HepG2 (cell line): ENCODE results near the gene SPATA32. TPM values are rescaled to one million over a fixed set of nuclear protein-coding genes. Genes with fewer than 3 reads are reported as not detected.

ENCODE experiments used
- CREM ChIP-seq, 2 experiments: sonication (generic) in 1 of 2; formaldehyde crosslinking in 1 of 2; IDR thresholded peaks; 2 replicates each; pipeline versions ENCODE4 v1.4.0 to v1.6.1; 2016 to 2020; ENCODE audit warnings: antibody characterized with exemption in 1 of 2, mild to moderate bottlenecking in 1 of 2, missing genetic modification reagents in 1 of 2
- FOXK1 ChIP-seq: sonication (generic); formaldehyde crosslinking; IDR thresholded peaks from 2 replicates; pipeline ENCODE4 v1.4.0; 2020; ENCODE audit warnings: low read depth, missing genetic modification reagents, borderline replicate concordance
- JUNB ChIP-seq: sonication (generic); formaldehyde crosslinking; IDR thresholded peaks from 2 replicates; pipeline ENCODE4 v1.8.0; 2022; ENCODE audit warnings: missing genetic modification reagents, mild to moderate bottlenecking, borderline replicate concordance
- MBNL3 ChIP-seq: fragments of 250-450 bp; sonication (Bioruptor Pico); conservative IDR thresholded peaks from 2 replicates; pipeline ENCODE4 v1.8.0; 2022; ENCODE audit warnings: mild to moderate bottlenecking, inconsistent platforms
- NFIB ChIP-seq: sonication (generic); formaldehyde crosslinking; IDR thresholded peaks from 2 replicates; pipeline ENCODE4 v1.9.0; 2021; ENCODE audit warnings: missing genetic modification reagents, mild to moderate bottlenecking, borderline replicate concordance
- SMARCC2 ChIP-seq: fragments of 450-650 bp; IDR thresholded peaks from 2 replicates; pipeline ENCODE4 v1.6.1; 2017; ENCODE audit warnings: antibody characterized with exemption, mild to moderate bottlenecking
- SP1 ChIP-seq, 2 experiments: fragments of 450-650 bp in 1 of 2; sonication (generic) in 1 of 2; formaldehyde crosslinking in 1 of 2; IDR thresholded peaks; 2 replicates each; pipeline versions ENCODE4 v1.4.0 to v1.6.1; 2016 to 2020; ENCODE audit warnings: missing genetic modification reagents in 1 of 2
- ZKSCAN5 ChIP-seq: sonication (generic); formaldehyde crosslinking; IDR thresholded peaks from 2 replicates; pipeline ENCODE4 v1.5.1; 2020; ENCODE audit warnings: mild to moderate bottlenecking, missing genetic modification reagents
- ZNF232 ChIP-seq: sonication (generic); formaldehyde crosslinking; IDR thresholded peaks from 2 replicates; pipeline ENCODE4 v1.4.0; 2020; ENCODE audit warnings: missing genetic modification reagents, borderline replicate concordance
- ZNF44 ChIP-seq: sonication (generic); formaldehyde crosslinking; IDR thresholded peaks from 2 replicates; pipeline ENCODE4 v1.5.1; 2020; ENCODE audit warnings: mild to moderate bottlenecking, missing genetic modification reagents
- ZNF543 ChIP-seq: sonication (generic); formaldehyde crosslinking; IDR thresholded peaks from 2 replicates; pipeline ENCODE4 v1.4.0; 2020; ENCODE audit warnings: mild to moderate bottlenecking, missing genetic modification reagents
- polyA plus RNA-seq, 8 experiments: library from polyadenylated mRNA; depleted of rRNA in 3 of 8; stranded (reverse) in 7 of 8; unstranded in 1 of 8; fragments of >200 nt; fragmentation: Illumina TruSeq in 4 of 8; extraction: Trizol in 4 of 8; gene quantifications; 2 replicates each; pipeline versions ENCODE4 v1.2.1 to v1.2.3, GENCODE V29; 2011 to 2016; ENCODE audit warnings: low read depth in 4 of 8, missing spikeins in 1 of 8, mixed read lengths in 1 of 8; ENCODE audit not compliant: insufficient read depth in 1 of 8
- total RNA-seq, 5 experiments: library from RNA; depleted of rRNA; stranded (reverse); fragments of >200 nt; fragmentation: Illumina TruSeq; extraction: Trizol; gene quantifications; 2 replicates each; pipeline ENCODE4 v1.2.3, GENCODE V29; 2016; ENCODE audit warnings: low read depth in 1 of 5
- TF ChIP-seq, protein P1 (sequence below): IDR thresholded peaks from 2 replicates; pipeline ENCODE4 v1.6.1; 2016; ENCODE audit warnings: low read depth
- TF ChIP-seq, protein P2 (sequence below): sonication (generic); formaldehyde crosslinking; IDR thresholded peaks from 2 replicates; pipeline ENCODE4 v1.4.0; 2020; ENCODE audit warnings: mild to moderate bottlenecking, missing genetic modification reagents
- TF ChIP-seq, protein P3 (sequence below): sonication (generic); formaldehyde crosslinking; IDR thresholded peaks from 2 replicates; pipeline ENCODE4 v1.5.0; 2020; ENCODE audit warnings: mild to moderate bottlenecking, missing genetic modification reagents, borderline replicate concordance
- TF ChIP-seq, protein P4 (sequence below): sonication (generic); formaldehyde crosslinking; conservative IDR thresholded peaks from 2 replicates; pipeline ENCODE4 v1.8.0; 2022; ENCODE audit warnings: mild to moderate bottlenecking, moderate library complexity, missing genetic modification reagents
- TF ChIP-seq, protein P5 (sequence below): sonication (generic); formaldehyde crosslinking; IDR thresholded peaks from 2 replicates; pipeline ENCODE4 v1.8.1; 2022; ENCODE audit warnings: mild to moderate bottlenecking, missing genetic modification reagents

The SPATA32 gene
- total and polyA plus RNA-seq, 2 of the 13 experiments (the other 11 are each of a cell fraction or from before 2014, with no cell fraction given) = not detected

DNA sequence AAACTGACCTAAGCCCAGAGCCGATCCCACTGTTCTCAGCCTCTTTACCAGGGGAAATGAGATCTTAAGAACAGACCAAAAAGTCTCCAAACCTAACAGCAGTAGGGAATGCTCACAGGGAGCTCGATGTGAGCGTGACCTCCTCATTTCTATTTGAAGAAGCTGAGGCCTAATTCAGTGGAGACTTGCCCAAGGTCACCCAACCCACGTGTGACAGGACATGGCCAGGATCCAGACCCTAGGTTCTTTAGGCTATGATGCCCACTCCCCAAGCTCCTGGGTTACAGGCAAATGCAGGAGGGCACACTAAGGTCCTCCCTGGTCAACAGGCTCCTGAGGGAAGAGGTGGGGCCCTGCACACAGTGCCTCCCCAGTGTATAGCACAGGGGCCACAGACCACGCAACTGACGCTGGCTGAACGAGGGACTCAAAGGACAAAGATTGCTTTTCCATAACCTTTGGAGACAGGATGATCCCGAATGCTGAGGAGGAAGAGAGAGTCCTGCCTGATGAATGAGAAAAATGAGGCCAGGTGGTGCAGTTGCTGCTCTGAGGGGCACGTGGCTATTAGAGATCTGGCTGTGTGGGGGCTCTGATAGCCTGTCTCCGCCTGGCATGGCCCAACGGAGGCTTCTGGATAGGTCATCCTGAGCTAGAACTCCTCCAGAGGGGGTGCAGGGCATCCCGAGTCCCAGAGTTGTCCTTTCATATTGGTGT is 31.0 kb upstream of the SPATA32 start (continued):
- TF ChIP-seq, protein P1, sequence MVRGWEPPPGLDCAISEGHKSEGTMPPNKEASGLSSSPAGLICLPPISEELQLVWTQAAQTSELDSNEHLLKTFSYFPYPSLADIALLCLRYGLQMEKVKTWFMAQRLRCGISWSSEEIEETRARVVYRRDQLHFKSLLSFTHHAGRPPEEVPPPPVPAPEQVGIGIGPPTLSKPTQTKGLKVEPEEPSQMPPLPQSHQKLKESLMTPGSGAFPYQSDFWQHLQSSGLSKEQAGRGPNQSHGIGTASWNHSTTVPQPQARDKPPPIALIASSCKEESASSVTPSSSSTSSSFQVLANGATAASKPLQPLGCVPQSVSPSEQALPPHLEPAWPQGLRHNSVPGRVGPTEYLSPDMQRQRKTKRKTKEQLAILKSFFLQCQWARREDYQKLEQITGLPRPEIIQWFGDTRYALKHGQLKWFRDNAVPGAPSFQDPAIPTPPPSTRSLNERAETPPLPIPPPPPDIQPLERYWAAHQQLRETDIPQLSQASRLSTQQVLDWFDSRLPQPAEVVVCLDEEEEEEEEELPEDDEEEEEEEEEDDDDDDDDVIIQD (CRISPR knock-in tag) = no peak
- TF ChIP-seq FOXK1 (CRISPR knock-in tag) (no peak), ZNF44 (CRISPR knock-in tag) (no peak), CREM (IDR thresholded peaks at IDR 0.05) (no peak), CREM (CRISPR knock-in tag; IDR thresholded peaks at IDR 0.05) (no peak), ZNF543 (CRISPR knock-in tag) (no peak), JUNB (CRISPR knock-in tag) (no peak), SP1 (IDR thresholded peaks at IDR 0.05) (no peak), SP1 (CRISPR knock-in tag; IDR thresholded peaks at IDR 0.05) (no peak), ZNF232 (0 out of 2 replicates have a peak, but pooled peaks have one; percentile 30), NFIB (CRISPR knock-in tag) (no peak), SMARCC2 (no peak), MBNL3 (CRISPR knock-in tag) (no peak), ZKSCAN5 (CRISPR knock-in tag) (0 out of 2 replicates have a peak, but pooled peaks have one; percentile 27)
- TF ChIP-seq, protein P2, sequence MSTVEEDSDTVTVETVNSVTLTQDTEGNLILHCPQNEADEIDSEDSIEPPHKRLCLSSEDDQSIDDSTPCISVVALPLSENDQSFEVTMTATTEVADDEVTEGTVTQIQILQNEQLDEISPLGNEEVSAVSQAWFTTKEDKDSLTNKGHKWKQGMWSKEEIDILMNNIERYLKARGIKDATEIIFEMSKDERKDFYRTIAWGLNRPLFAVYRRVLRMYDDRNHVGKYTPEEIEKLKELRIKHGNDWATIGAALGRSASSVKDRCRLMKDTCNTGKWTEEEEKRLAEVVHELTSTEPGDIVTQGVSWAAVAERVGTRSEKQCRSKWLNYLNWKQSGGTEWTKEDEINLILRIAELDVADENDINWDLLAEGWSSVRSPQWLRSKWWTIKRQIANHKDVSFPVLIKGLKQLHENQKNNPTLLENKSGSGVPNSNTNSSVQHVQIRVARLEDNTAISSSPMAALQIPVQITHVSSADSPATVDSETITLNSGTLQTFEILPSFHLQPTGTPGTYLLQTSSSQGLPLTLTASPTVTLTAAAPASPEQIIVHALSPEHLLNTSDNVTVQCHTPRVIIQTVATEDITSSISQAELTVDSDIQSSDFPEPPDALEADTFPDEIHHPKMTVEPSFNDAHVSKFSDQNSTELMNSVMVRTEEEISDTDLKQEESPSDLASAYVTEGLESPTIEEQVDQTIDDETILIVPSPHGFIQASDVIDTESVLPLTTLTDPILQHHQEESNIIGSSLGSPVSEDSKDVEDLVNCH = no peak
- TF ChIP-seq, protein P3, sequence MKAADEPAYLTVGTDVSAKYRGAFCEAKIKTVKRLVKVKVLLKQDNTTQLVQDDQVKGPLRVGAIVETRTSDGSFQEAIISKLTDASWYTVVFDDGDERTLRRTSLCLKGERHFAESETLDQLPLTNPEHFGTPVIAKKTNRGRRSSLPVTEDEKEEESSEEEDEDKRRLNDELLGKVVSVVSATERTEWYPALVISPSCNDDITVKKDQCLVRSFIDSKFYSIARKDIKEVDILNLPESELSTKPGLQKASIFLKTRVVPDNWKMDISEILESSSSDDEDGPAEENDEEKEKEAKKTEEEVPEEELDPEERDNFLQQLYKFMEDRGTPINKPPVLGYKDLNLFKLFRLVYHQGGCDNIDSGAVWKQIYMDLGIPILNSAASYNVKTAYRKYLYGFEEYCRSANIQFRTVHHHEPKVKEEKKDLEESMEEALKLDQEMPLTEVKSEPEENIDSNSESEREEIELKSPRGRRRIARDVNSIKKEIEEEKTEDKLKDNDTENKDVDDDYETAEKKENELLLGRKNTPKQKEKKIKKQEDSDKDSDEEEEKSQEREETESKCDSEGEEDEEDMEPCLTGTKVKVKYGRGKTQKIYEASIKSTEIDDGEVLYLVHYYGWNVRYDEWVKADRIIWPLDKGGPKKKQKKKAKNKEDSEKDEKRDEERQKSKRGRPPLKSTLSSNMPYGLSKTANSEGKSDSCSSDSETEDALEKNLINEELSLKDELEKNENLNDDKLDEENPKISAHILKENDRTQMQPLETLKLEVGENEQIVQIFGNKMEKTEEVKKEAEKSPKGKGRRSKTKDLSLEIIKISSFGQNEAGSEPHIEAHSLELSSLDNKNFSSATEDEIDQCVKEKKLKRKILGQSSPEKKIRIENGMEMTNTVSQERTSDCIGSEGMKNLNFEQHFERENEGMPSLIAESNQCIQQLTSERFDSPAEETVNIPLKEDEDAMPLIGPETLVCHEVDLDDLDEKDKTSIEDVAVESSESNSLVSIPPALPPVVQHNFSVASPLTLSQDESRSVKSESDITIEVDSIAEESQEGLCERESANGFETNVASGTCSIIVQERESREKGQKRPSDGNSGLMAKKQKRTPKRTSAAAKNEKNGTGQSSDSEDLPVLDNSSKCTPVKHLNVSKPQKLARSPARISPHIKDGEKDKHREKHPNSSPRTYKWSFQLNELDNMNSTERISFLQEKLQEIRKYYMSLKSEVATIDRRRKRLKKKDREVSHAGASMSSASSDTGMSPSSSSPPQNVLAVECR (CRISPR knock-in tag) = no peak
- TF ChIP-seq, protein P4, sequence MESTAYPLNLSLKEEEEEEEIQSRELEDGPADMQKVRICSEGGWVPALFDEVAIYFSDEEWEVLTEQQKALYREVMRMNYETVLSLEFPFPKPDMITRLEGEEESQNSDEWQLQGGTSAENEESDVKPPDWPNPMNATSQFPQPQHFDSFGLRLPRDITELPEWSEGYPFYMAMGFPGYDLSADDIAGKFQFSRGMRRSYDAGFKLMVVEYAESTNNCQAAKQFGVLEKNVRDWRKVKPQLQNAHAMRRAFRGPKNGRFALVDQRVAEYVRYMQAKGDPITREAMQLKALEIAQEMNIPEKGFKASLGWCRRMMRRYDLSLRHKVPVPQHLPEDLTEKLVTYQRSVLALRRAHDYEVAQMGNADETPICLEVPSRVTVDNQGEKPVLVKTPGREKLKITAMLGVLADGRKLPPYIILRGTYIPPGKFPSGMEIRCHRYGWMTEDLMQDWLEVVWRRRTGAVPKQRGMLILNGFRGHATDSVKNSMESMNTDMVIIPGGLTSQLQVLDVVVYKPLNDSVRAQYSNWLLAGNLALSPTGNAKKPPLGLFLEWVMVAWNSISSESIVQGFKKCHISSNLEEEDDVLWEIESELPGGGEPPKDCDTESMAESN (CRISPR knock-in tag) = no peak
- TF ChIP-seq, protein P5, sequence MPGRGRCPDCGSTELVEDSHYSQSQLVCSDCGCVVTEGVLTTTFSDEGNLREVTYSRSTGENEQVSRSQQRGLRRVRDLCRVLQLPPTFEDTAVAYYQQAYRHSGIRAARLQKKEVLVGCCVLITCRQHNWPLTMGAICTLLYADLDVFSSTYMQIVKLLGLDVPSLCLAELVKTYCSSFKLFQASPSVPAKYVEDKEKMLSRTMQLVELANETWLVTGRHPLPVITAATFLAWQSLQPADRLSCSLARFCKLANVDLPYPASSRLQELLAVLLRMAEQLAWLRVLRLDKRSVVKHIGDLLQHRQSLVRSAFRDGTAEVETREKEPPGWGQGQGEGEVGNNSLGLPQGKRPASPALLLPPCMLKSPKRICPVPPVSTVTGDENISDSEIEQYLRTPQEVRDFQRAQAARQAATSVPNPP (CRISPR knock-in tag) = no peak
